ENCODE results near the gene IL22.

IL22 gene, protein sequence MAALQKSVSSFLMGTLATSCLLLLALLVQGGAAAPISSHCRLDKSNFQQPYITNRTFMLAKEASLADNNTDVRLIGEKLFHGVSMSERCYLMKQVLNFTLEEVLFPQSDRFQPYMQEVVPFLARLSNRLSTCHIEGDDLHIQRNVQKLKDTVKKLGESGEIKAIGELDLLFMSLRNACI

GRCh38 chr12:68253504-68253903, at the start of gene IL22:
IL22 (minus strand) TSS chr12:68253604; CDS start chr12:68253448, 156 bp downstream.
- TF ChIP-seq, protein P1, sequence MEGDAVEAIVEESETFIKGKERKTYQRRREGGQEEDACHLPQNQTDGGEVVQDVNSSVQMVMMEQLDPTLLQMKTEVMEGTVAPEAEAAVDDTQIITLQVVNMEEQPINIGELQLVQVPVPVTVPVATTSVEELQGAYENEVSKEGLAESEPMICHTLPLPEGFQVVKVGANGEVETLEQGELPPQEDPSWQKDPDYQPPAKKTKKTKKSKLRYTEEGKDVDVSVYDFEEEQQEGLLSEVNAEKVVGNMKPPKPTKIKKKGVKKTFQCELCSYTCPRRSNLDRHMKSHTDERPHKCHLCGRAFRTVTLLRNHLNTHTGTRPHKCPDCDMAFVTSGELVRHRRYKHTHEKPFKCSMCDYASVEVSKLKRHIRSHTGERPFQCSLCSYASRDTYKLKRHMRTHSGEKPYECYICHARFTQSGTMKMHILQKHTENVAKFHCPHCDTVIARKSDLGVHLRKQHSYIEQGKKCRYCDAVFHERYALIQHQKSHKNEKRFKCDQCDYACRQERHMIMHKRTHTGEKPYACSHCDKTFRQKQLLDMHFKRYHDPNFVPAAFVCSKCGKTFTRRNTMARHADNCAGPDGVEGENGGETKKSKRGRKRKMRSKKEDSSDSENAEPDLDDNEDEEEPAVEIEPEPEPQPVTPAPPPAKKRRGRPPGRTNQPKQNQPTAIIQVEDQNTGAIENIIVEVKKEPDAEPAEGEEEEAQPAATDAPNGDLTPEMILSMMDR (IDR thresholded peaks at IDR 0.05; ENCODE audit: extremely low read depth, insufficient read depth, missing control alignments) = no peak
- in situ Hi-C loops (cut with MboI; ENCODE audit: low pct_unique_long_range_greater_than_20kb, low sequenced_read_pairs, unreplicated experiment) = no loop called here
- no peak for DNase-seq (ENCODE audit: low spot score)

DNA sequence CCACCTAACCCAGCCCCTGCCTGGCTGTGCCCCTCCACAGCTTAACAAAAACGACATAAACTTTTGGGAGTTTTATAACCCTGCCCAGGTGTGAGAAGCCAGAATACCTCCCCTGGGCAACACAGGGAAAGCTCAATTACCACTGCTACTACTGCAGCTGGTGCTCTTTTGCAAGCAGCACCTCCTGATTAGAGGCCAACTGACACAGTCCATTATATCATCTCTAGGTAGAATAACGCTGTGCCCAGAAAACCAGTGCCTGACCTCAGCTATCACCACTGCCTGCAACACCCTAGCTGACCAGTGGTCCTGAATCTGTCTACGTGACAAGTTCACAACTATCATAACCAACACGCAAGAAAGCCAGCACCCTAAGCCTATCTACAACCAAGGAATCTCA, 44.5 kb upstream of the IL22 start:
- in situ Hi-C loops (cut with MboI; ENCODE audit: low pct_unique_long_range_greater_than_20kb, low sequenced_read_pairs, unreplicated experiment) = no loop called here
- no peak for DNase-seq (ENCODE audit: low spot score)
- TF ChIP-seq, protein P1 (IDR thresholded peaks at IDR 0.05; ENCODE audit: extremely low read depth, insufficient read depth, missing control alignments) = no peak

- in situ Hi-C loops (cut with MboI; ENCODE audit: low pct_unique_long_range_greater_than_20kb, low sequenced_read_pairs, unreplicated experiment) = no loop called here
- no peak for DNase-seq (ENCODE audit: low spot score)
- TF ChIP-seq, protein P1 (IDR thresholded peaks at IDR 0.05; ENCODE audit: extremely low read depth, insufficient read depth, missing control alignments) = no peak
Measured at GRCh38 chr12:68294251-68294650, 40.8 kb upstream of the IL22 start.

DNA sequence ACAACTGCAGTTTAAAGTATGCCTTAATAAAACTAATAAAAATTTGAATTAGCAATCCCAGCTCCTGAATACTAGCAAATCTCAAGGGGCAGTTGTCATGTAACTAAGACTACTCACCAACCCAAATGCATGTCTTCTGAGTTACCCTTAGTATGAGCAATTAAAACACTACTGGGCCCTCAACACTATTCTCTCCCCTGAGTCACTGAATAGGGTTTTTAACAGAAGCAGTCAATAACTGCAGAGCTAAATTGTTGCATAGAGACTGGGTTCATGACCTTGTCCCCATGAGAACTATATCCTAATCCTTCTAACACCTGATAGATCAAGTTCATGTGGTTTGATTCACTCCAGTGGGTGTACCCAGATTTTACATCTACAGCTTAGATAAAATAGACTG, 39.9 kb upstream of the IL22 start:
- in situ Hi-C loops (cut with MboI; ENCODE audit: low pct_unique_long_range_greater_than_20kb, low sequenced_read_pairs, unreplicated experiment) = no loop called here
- no peak for DNase-seq (ENCODE audit: low spot score)
- TF ChIP-seq, protein P1 (IDR thresholded peaks at IDR 0.05; ENCODE audit: extremely low read depth, insufficient read depth, missing control alignments) = no peak

DNA sequence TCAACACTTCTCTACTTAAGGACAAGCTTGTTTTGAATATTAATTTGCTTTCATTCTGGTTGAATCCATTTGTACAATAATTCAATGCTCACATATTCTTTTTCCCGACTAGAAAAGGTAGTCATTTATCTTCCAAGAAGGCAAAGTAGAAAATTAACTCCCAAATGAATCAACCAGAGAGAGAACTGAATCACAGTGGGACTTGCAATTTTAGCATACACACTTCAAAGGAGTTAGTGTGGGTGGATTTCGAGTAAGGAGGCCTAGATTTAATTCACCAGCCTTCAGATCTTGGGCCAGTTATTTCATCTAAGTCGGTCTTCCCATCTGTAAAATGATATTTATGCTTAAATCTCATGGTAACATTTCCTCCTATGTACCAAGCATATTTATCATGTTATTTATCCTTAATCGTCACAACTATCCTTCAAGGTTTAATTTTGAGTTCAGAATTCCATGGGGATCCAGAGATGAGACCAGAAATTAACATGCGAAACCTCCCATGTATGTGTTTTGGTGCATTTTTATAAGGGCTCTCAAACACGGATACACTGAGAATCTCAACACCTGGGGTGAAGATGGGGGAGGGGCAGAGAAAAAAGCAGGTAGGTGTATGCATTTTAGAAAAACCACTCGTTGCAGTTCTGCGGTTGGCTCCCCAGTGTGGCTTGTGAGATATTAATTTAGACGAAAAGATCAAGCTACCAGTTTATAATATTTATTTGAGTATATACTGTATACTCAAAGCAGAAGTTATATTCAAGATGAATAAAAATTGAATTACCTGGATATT, 38.9 kb upstream of the IL22 start:
- in situ Hi-C loops (cut with MboI; ENCODE audit: low pct_unique_long_range_greater_than_20kb, low sequenced_read_pairs, unreplicated experiment) = no loop called here
- no peak for DNase-seq (ENCODE audit: low spot score)
- TF ChIP-seq, protein P1 (IDR thresholded peaks at IDR 0.05; ENCODE audit: extremely low read depth, insufficient read depth, missing control alignments) = no peak

DNA sequence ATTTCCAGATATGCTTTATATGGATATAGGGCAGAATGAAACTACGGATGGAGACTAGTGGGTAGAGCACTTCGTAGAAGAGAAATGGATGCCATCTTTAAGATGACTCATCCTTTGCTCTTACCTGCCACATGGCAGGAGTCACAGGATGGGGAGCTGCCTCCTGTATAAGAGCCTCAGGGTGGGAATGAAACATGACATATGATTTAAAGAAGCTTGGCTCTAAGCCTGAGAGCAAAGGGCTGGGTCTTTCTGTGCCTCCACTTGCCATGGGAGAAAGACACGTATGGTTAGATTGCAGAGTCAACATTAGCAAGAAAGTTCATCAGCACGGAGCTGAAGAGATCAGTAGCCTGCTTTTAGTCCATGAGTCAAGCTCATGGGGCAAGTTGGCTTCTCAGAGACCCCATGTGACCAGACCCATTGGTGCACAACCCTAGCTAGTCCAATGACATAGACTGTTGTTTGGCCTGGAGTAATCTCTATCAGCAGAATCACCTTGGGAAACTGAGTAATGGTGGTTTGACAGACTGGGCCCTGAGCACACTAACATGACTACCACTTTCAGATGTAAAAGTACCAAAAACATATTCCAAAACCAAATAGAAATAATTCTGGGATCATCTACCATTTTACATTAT, 38.1 kb upstream of the IL22 start:
- TF ChIP-seq, protein P1 (IDR thresholded peaks at IDR 0.05; ENCODE audit: extremely low read depth, insufficient read depth, missing control alignments) = no peak
- in situ Hi-C loops (cut with MboI; ENCODE audit: low pct_unique_long_range_greater_than_20kb, low sequenced_read_pairs, unreplicated experiment) = no loop called here
- DNase-seq (ENCODE audit: low spot score) = no peak
